Gastroesophageal sphincter (tissue), 3 donors: ENCODE measurements around the gene DAAM1.

Experiments used
- CTCF ChIP-seq, 4 experiments: fragments of 200-600 bp in 2 of 4; fragments of 450-650 bp in 2 of 4; sonication (generic) in 1 of 4; IDR thresholded peaks; one replicate each; pipeline ENCODE4 v1.5.1; 2017 to 2019; ENCODE audit warnings: antibody characterized with exemption in 4 of 4, mild to moderate bottlenecking in 2 of 4, moderate library complexity in 2 of 4
- EP300 ChIP-seq: sonication (generic); formaldehyde crosslinking; IDR thresholded peaks from one replicate; pipeline ENCODE4 v1.6.1; 2017; ENCODE audit warnings: antibody characterized with exemption, mild to moderate bottlenecking
- POLR2A ChIP-seq, 2 donors: fragments of 450-650 bp; IDR thresholded peaks; one replicate each; pipeline ENCODE4 v1.6.1; 2017; ENCODE audit warnings: antibody characterized with exemption in 2 of 2, mild to moderate bottlenecking in 2 of 2, moderate library complexity in 1 of 2

- TF ChIP-seq EP300 (no peak), CTCF (IDR thresholded peaks at IDR 0.05) (no peak), POLR2A (IDR thresholded peaks at IDR 0.05) (no peak)
Measured at GRCh38 chr14:59254911-59255545, 66.6 kb downstream of the DAAM1 start.
